K562 (cell line): ENCODE data around the gene MNDA. TPM values are rescaled to one million over a fixed set of nuclear protein-coding genes. Genes with fewer than 3 reads are reported as not detected.

Experiments used
- ATAC-seq: fragments of 200-7000 bp; cut with Tn5 transposase; 3 replicates; pipeline ENCODE4 v1.9.1; 2020; ENCODE audit warnings: moderate library complexity
- BruUV-seq: library from RNA; stranded (reverse); fragments of 400-500 nt; replicated peaks from 2 replicates; lab custom pipeline; 2021; lab: Mats Ljungman, UMichigan
- CTCF ChIA-PET: fragments of 300-600 bp; formaldehyde crosslinking; extraction: SDS; loops from one replicate; lab custom pipeline; 2021; ENCODE audit warnings: low intra/inter-chr PET ratio; lab: Yijun Ruan, JAX
- POLR2A ChIA-PET: fragments of 300-600, 350-650 bp; sonication (Branson Sonifier 250); formaldehyde crosslinking; extraction: SDS; loops from one replicate; lab custom pipeline; 2021; ENCODE audit warnings: antibody characterized with exemption, inconsistent platforms; lab: Yijun Ruan, JAX
- DNase-seq, 4 experiments: peaks; one replicate each; pipeline versions ENCODE4 v3.0.0 to v3.0.0-alpha.2; 2011 to 2018; ENCODE audit warnings: low spot score in 3 of 4, mixed read lengths in 3 of 4; ENCODE audit errors: extremely low read depth in 1 of 4
- FAIRE-seq: peaks from 2 replicates; lab custom pipeline; 2011; peaks lifted over from hg19 to GRCh38; lab: Jason Lieb, UNC
- H2AFZ ChIP-seq: 2 replicates; pipeline ENCODE4 v1.6.0; 2011; ENCODE audit warnings: low read depth, low read length, control low read depth, inconsistent platforms
- H3K27ac ChIP-seq: fragments of 200-600 bp; 3 replicates; pipeline ENCODE4 v1.8.0; 2011; ENCODE audit warnings: low read depth, mild to moderate bottlenecking, control low read depth, inconsistent platforms, low read length, moderate library complexity, mixed read lengths; ENCODE audit errors: extremely low read depth
- H3K27me3 ChIP-seq, 2 experiments: fragments of 300-600 bp in 1 of 2; 2 replicates in 1 of 2; 3 replicates in 1 of 2; pipeline versions ENCODE4 v1.6.0 to v1.8.0; 2011; ENCODE audit warnings: inconsistent platforms in 2 of 2, low read length in 2 of 2, mild to moderate bottlenecking in 1 of 2, mixed read lengths in 1 of 2, moderate library complexity in 1 of 2; ENCODE audit not compliant: control insufficient read depth in 2 of 2, insufficient read depth in 2 of 2
- H3K36me3 ChIP-seq: fragments of 300-600 bp; 3 replicates; pipeline ENCODE4 v1.8.0; 2011; ENCODE audit warnings: mild to moderate bottlenecking, low read length, inconsistent platforms; ENCODE audit not compliant: control insufficient read depth, insufficient read depth
- H3K4me1 ChIP-seq, 2 experiments: fragments of 200-600 bp in 1 of 2; replicated peaks in 1 of 2; 2 replicates in 1 of 2; 3 replicates in 1 of 2; pipeline versions ENCODE4 v1.5.1 to v1.8.0; 2011; ENCODE audit warnings: inconsistent platforms in 2 of 2, low read length in 2 of 2, mild to moderate bottlenecking in 1 of 2, mixed read lengths in 1 of 2, moderate library complexity in 1 of 2; ENCODE audit not compliant: control insufficient read depth in 2 of 2, insufficient read depth in 2 of 2
- H3K4me2 ChIP-seq: 2 replicates; pipeline ENCODE4 v1.6.1; 2011; ENCODE audit warnings: low read length, control low read depth, inconsistent platforms, mixed read lengths; ENCODE audit not compliant: insufficient read depth
- H3K4me3 ChIP-seq: fragments of 200-600 bp; sonication (generic), shearing (Covaris generic); 2 replicates; pipeline ENCODE4 v1.5.1; 2016; ENCODE audit warnings: control low read depth, inconsistent platforms
- H3K79me2 ChIP-seq: fragments of 200-600 bp; 3 replicates; pipeline ENCODE4 v1.8.0; 2011; ENCODE audit warnings: low read length, inconsistent platforms; ENCODE audit not compliant: control insufficient read depth, insufficient read depth
- H3K9ac ChIP-seq, 2 experiments: 2 replicates each; pipeline versions ENCODE4 v1.6.0 to v1.6.1; 2011; ENCODE audit warnings: low read depth in 2 of 2, low read length in 2 of 2, control low read depth in 1 of 2, inconsistent platforms in 1 of 2, mild to moderate bottlenecking in 1 of 2, mixed read lengths in 1 of 2; ENCODE audit not compliant: insufficient read depth in 1 of 2
- H3K9me1 ChIP-seq: one replicate; pipeline ENCODE4 v1.6.0; 2011; ENCODE audit warnings: inconsistent platforms, mild to moderate bottlenecking, low read length, moderate library complexity; ENCODE audit not compliant: control insufficient read depth, insufficient read depth
- H3K9me3 ChIP-seq: replicated peaks from 2 replicates; pipeline ENCODE4 v1.5.1; 2011; ENCODE audit warnings: low read depth, low read length, inconsistent platforms; ENCODE audit not compliant: control insufficient read depth, insufficient read depth
- H4K20me1 ChIP-seq: replicated peaks from 2 replicates; pipeline ENCODE4 v1.6.1; 2011; ENCODE audit warnings: low read length, inconsistent platforms, mixed read lengths; ENCODE audit not compliant: control insufficient read depth, insufficient read depth
- ARHGAP35 ChIP-seq: fragments of 450-650 bp; IDR thresholded peaks from 2 replicates; pipeline ENCODE4 v1.6.1; 2018; ENCODE audit not compliant: partially characterized antibody
- BHLHE40 ChIP-seq: IDR thresholded peaks from 2 replicates; pipeline ENCODE4 v1.6.1; 2011; ENCODE audit warnings: low read length, improper control_type of control experiment
- CAMTA2 ChIP-seq: fragments of 250-450 bp; sonication (Bioruptor Pico); conservative IDR thresholded peaks from 2 replicates; pipeline ENCODE4 v1.5.1; 2022
- FOS ChIP-seq: IDR thresholded peaks from 3 replicates; pipeline ENCODE4 v1.6.1; 2011; ENCODE audit not compliant: insufficient read length; ENCODE audit errors: extremely low read depth
- MAFK ChIP-seq: IDR thresholded peaks from 2 replicates; pipeline ENCODE4 v1.6.1; 2011; ENCODE audit warnings: low read length, improper control_type of control experiment
- PYGO2 ChIP-seq: fragments of 450-650 bp; IDR thresholded peaks from 2 replicates; pipeline ENCODE4 v1.6.1; 2016; ENCODE audit warnings: mild to moderate bottlenecking, missing genetic modification characterization, moderate library complexity, missing compliant biosample characterization
- SIRT6 ChIP-seq: IDR thresholded peaks from one replicate; pipeline ENCODE4 v1.6.1; 2012; ENCODE audit warnings: low read depth, mild to moderate bottlenecking, control low read depth, inconsistent platforms, low read length, moderate library complexity
- TAF9B ChIP-seq: fragments of 450-650 bp; IDR thresholded peaks from 2 replicates; pipeline ENCODE4 v1.6.1; 2018; ENCODE audit warnings: mild to moderate bottlenecking; ENCODE audit not compliant: partially characterized antibody
- ZNF77 ChIP-seq: fragments of 250-450 bp; sonication (Bioruptor Pico); IDR thresholded peaks from 2 replicates; pipeline ENCODE4 v1.5.0; 2020
- WGBS: fragments of 100-300 bp; shearing (Covaris generic); methylation state at CpG from one replicate; pipeline ENCODE4 v1.1.6; 2016; ENCODE audit warnings: low coverage, mixed read lengths; ENCODE audit not compliant: insufficient coverage; ENCODE audit errors: missing lambda C conversion rate; 5-methylcytosine and 5-hydroxymethylcytosine counted together
- in situ Hi-C: fragments of 300-500 bp; cut with MboI; formaldehyde crosslinking; loops from 4 replicates; pipeline ENCODE4 v1.15.0; 2018; ENCODE audit warnings: inconsistent platforms, mixed read lengths
- intact Hi-C: fragments of 100-400 bp; cut with micrococcal nuclease; formaldehyde crosslinking; loops from 2 replicates; pipeline ENCODE4 v1.14.2; 2022
- polyA plus RNA-seq, 8 experiments: library from polyadenylated mRNA; depleted of rRNA in 4 of 8; stranded (reverse) in 5 of 8; unstranded in 3 of 8; fragments of >200 nt; fragmentation: Nextera tagmentation in 2 of 8; fragmentation: Illumina TruSeq in 1 of 8; extraction: Ambion mirVana in 2 of 8; extraction: Trizol in 1 of 8; gene quantifications; 2 replicates each; pipeline versions ENCODE4 v1.2.1 to v1.2.3, GENCODE V29; 2011 to 2014; ENCODE audit warnings: inconsistent platforms in 1 of 8, missing spikeins in 1 of 8
- total RNA-seq, 7 experiments: library from RNA; depleted of rRNA in 6 of 7; stranded (reverse); fragments of >200 nt in 6 of 7; fragmentation: Illumina TruSeq in 2 of 7; extraction: Trizol in 2 of 7; gene quantifications; 2 replicates each; pipeline versions ENCODE4 v1.2.1 to v1.2.3, GENCODE V29; 2011 to 2021; ENCODE audit warnings: low replicate concordance in 1 of 7
- TF ChIP-seq, protein P1 (sequence below): fragments of 250-450 bp; sonication (Bioruptor Pico); IDR thresholded peaks from 2 replicates; pipeline ENCODE4 v1.5.0; 2021; ENCODE audit warnings: mild to moderate bottlenecking, moderate library complexity
- TF ChIP-seq, protein P2 (sequence below), 2 experiments: fragments of 450-650 bp in 1 of 2; sonication (generic) in 1 of 2; formaldehyde crosslinking; conservative IDR thresholded peaks; 2 replicates each; pipeline versions ENCODE4 v1.4.0 to v1.8.1; 2020 to 2022; ENCODE audit warnings: mild to moderate bottlenecking in 1 of 2, missing genetic modification reagents in 1 of 2
- TF ChIP-seq, protein P3 (sequence below): fragments of 150-350 bp; conservative IDR thresholded peaks from 2 replicates; pipeline ENCODE4 v1.6.1; 2014; ENCODE audit warnings: low read length

The MNDA gene
- total and polyA plus RNA-seq, 9 of the 15 experiments (the other 6 are each of a cell fraction or from before 2014, with no cell fraction given), result 0.08 to 0.14 (median 0.09) TPM; not detected in 6

DNA sequence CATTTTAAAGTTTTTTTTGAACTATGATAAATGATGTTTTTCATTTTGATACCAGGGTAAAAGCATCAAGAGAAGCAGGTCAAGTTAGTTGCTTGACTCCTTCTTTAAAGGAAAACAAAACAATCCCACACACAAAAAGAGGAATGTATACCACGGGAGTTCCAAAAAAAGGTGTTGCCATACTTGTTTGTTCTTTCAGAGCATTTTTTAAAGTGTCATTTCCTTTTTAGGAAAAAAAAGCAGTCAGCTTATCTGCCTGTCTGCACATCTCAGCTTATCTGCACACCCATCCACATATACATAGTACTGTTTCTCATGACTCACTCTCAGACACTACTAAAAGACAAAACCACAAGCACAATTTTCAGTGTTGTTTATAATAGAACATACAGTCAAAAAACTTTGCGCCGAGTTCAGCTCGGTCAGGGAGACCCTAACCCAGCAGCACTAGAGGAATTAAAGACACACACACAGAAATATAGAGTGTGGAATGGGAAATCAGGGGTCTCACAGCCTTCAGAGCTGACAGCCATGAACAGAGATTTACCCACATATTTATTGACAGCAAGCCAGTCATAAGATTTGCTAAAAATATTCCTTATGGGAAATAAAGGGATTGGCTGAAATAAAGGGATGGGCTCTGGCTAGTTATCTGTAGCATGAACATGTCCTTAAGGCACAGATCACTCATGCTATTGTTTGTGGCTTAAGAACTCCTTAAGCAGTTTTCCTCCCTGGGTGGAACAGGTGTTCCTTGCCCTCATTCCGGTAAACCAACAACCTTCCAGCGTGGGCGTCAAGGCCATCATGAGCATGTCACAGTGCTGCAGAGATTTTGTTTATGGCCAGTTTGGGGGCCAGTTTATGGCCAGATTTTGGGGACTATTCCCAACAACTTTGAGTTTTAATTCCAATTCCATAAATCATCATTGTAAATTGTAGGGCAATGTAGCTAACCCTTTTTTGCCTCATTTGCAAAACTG, 11.4 kb upstream of the MNDA start:
- ATAC-seq (peak; percentile 92), DNase-seq (peak; percentile 25 to 79 (median 50)), FAIRE-seq (peak; percentile 65)
- Histone ChIP-seq H3K4me1 (peaks cover 0 to 33% of the 10 kb centered on the region in 2 experiments; a peak in 3 of 5 replicates), H3K4me3 (no peak overlapping the region), H2AFZ (peak overlapping the region; percentile 81), H3K27ac (peak overlapping the region; percentile 88), H3K36me3 (no peaks in the 10 kb centered on the region), H3K9me1 (no peaks in the 10 kb centered on the region), H3K9ac (peak overlapping the region in 1 of 2 experiments; percentile 60; a peak in 2 of 4 replicates), H4K20me1 (no peaks in the 10 kb centered on the region), H3K79me2 (no peaks in the 10 kb centered on the region), H3K9me3 (peaks cover 4% of the 10 kb centered on the region; the same call in 1 of the 2 replicates), H3K4me2 (peak overlapping the region; percentile 47), H3K27me3 (no peaks in the 10 kb centered on the region)
- in situ Hi-C loops (no loop called here), intact Hi-C loops (loop anchor here (5.0 to 10.0 kb wide), 2 partner anchors 132 to 255 kb away; partner anchors contain the start of genes AIM2 and SPTA1)
- CTCF ChIA-PET, result no interaction called here
- no TSS peak for BruUV-seq
- POLR2A ChIA-PET, result interaction anchor here (0.6 to 2.9 kb wide), 6 partner anchors 11 to 272 kb away, joined by 3 to 21 read pairs (median 3); no protein-coding TSS in a partner anchor
- 7% methylated on average over 7 of the region's 7 CpGs for WGBS
- TF ChIP-seq, protein P1, sequence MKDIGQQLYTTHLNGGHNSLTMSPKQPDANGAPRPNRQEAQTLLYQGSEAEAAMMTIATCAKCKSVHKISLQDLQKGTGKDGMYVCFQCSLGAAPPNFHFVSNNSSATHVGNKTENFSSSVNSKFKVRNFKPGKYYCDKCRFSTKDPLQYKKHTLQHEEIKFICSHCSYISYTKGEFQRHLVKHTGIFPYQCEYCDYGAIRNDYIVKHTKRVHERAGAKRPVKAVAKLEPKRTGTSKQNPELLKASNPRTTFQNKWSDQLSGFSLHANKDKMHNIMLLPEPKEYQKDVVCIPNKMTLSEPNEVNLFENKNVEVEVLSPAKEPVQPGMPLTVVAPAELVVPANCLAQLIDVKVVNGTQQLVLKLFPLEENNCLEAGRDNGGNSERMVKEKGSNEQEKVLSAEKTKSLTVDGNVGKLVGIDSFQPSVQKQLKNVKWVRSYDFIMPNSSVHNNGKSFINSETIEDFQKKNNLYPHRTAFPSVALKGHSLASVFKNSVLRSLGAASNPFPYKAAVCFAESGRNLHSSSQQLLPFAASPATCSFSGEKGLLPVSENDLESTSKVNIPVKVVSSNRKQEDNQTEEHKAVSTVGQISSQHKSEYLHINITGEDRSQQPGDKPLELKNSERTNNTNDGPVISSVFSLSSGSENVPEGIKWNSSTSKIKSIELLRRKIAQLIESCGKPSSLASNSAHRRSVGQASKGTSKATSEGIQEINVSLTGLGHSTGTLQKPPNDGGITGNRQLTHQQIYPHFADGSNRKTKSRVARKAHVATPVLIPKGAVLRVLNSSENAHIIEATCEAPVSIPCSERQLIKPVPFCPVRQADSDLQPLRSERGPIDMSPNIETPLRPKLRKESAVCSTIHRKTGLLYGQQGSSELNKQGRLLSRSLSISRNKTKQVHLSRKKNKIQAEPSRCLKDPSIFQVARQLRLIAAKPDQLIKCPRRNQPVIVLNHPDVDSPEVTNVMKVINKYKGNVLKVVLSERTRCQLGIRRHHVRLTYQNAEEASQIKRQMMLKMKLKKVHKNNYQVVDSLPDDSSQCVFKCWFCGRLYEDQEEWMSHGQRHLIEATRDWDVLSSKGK (CRISPR knock-in tag), result no peak
- TF ChIP-seq MAFK, result peak; percentile 75
- TF ChIP-seq, protein P2, sequence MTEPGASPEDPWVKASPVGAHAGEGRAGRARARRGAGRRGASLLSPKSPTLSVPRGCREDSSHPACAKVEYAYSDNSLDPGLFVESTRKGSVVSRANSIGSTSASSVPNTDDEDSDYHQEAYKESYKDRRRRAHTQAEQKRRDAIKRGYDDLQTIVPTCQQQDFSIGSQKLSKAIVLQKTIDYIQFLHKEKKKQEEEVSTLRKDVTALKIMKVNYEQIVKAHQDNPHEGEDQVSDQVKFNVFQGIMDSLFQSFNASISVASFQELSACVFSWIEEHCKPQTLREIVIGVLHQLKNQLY (CRISPR knock-in tag; conservative IDR thresholded peaks at IDR 0.05), result no peak
- TF ChIP-seq TAF9B, result no peak
- TF ChIP-seq ARHGAP35, result no peak
- TF ChIP-seq ZNF77, result no peak
- no peak for TF ChIP-seq SIRT6
- TF ChIP-seq FOS, result peak; percentile 57
- TF ChIP-seq CAMTA2 (CRISPR knock-in tag), result no peak
- TF ChIP-seq PYGO2 (tag), result no peak; the same call in 1 of the 2 replicates
- TF ChIP-seq, protein P3, sequence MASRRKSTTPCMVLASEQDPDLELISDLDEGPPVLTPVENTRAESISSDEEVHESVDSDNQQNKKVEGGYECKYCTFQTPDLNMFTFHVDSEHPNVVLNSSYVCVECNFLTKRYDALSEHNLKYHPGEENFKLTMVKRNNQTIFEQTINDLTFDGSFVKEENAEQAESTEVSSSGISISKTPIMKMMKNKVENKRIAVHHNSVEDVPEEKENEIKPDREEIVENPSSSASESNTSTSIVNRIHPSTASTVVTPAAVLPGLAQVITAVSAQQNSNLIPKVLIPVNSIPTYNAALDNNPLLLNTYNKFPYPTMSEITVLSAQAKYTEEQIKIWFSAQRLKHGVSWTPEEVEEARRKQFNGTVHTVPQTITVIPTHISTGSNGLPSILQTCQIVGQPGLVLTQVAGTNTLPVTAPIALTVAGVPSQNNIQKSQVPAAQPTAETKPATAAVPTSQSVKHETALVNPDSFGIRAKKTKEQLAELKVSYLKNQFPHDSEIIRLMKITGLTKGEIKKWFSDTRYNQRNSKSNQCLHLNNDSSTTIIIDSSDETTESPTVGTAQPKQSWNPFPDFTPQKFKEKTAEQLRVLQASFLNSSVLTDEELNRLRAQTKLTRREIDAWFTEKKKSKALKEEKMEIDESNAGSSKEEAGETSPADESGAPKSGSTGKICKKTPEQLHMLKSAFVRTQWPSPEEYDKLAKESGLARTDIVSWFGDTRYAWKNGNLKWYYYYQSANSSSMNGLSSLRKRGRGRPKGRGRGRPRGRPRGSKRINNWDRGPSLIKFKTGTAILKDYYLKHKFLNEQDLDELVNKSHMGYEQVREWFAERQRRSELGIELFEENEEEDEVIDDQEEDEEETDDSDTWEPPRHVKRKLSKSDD, result no peak
- TF ChIP-seq BHLHE40, result 0 out of 2 replicates have a peak, but pooled peaks have one; percentile 25
